Measurements from ENCODE around the gene GRIP1.

- TF ChIP-seq CTCF (IDR thresholded peaks at IDR 0.05) (no peak), POLR2A (IDR thresholded peaks at IDR 0.05) (no peak), EP300 (IDR thresholded peaks at IDR 0.05) (no peak)
These were observed 338.7 kb downstream of the GRIP1 start for GRCh38 chr12:66340131-66340530.

All from ovary (tissue), 3 donors.